Transverse colon (tissue), 3 donors: ENCODE measurements around the gene UQCR11.

Source experiments
- CTCF ChIP-seq, 5 experiments: fragments of 200-600 bp in 3 of 5; fragments of 450-650 bp in 2 of 5; sonication (generic) in 3 of 5; IDR thresholded peaks; 1 replicate in 2 of 5; 2 replicates in 3 of 5; pipeline ENCODE4 v1.5.1; 2016 to 2017; ENCODE audit warnings: antibody characterized with exemption in 5 of 5, inconsistent platforms in 3 of 5, mild to moderate bottlenecking in 2 of 5, moderate library complexity in 1 of 5
- EP300 ChIP-seq: sonication (generic); formaldehyde crosslinking; IDR thresholded peaks from one replicate; pipeline ENCODE4 v1.6.1; 2017; ENCODE audit warnings: antibody characterized with exemption, low read depth
- POLR2A ChIP-seq: fragments of 450-650 bp; IDR thresholded peaks from one replicate; pipeline ENCODE4 v1.6.1; 2016; ENCODE audit warnings: antibody characterized with exemption, mild to moderate bottlenecking, moderate library complexity

GRCh38 chr19:1606138-1606651, 933 bp upstream of the UQCR11 start:
- TF ChIP-seq CTCF (IDR thresholded peaks at IDR 0.05) (no peak), POLR2A (no peak), EP300 (no peak)
